HG02884 (cell line): ENCODE measurements around the gene SERPINA4.

Experiments
- ATAC-seq: cut with Tn5 transposase; IDR thresholded peaks from one replicate; pipeline ENCODE4 v1.9.1; 2021; ENCODE audit warnings: mild to moderate bottlenecking, moderate library complexity; ENCODE audit not compliant: unreplicated experiment

The SERPINA4 gene

DNA sequence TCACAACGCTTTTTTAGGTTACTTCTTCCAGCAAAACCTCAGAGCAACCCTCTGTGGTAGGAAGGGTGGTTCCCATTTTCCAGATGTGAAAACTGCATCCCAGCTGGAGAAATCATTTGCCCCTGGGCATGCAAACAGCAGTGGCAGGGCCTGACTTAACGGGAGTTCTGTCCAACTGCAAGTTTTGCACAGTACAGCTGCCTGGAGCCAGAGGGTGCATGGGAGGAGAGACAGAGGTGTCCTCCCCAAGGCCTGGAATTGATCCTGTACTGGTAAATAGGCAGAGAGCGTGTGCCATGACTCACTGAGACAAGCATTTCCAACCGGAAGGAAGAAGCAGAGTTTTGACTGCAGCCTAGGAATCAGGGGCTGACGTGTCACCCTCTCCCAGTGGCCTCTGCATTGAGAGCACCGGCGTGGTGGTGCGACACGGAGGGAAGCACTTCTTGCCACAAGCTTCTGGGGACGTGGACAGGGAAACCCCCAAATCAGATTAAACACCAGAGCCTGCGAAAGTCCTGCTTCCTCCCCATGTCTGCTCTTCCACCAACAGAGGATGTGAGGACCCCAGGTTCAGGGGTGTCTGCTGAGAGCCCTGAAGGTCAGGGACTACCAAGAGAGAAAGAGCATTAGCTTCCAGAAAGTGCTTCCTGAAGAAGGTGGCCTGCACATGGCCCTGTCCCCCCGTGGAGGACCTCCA is 19.0 kb upstream of the SERPINA4 start:
- no peak for ATAC-seq

DNA sequence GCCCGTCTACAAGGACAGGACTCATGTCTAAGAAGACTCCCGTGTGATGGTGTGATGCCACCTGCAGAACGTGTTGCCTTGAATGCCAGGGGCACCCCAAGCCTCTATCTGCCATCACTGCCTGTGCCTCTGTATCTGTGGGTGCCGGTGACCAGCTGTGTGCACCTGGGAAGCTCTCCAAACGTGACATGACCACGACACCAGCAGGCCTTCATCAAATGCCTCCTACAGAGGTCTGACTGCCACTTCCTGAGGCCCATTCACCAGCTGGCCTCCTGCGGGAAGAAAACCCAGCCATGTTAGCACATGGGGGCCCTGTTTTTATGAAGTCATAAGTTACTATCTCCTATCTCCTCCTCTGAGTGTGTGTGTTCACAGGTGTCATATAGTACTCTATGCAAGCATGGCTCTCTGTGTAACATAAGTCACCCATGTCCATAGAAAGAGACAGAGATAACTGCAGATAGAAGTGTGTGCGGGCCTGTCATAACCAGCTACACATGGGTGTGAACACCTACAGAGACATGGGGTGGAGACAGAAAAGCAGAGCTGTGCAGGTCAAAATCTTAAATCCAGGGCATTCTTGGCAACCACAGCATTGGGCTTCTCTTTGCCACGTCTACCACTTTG is 18.3 kb upstream of the SERPINA4 start:
- ATAC-seq = no peak

DNA sequence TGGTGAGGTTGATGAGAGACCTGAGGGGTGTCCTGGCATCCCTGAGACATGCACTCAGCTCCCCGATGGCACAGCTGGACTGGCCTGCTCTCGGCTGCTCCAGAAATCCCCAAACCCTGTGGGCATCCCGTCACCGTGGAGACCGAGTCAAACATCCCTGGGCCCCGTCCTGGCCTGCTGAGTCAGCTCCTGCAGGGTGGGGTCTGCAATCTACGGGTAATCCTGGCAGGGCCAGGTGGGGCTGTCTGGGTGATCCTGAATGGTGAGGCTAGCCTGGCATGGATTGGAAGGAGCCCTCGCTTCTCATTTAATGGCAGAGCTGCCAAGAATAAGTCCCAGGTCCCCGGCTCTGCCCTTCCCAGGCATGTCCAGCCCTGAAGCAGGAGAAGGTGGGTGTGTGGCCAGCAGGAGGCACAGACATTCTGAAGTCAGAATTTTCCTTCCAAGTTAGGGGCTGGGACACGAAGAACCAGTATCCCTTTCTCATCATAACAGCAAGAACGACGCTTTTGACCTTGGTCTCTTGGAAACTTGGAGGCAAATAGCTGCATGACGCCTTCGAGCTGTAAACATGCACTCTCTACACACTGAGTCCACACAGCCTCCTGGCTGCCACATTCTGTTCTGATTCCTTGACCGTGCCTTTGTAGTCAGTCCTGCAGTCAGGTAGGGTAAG is 17.7 kb upstream of the SERPINA4 start:
- no peak for ATAC-seq

DNA sequence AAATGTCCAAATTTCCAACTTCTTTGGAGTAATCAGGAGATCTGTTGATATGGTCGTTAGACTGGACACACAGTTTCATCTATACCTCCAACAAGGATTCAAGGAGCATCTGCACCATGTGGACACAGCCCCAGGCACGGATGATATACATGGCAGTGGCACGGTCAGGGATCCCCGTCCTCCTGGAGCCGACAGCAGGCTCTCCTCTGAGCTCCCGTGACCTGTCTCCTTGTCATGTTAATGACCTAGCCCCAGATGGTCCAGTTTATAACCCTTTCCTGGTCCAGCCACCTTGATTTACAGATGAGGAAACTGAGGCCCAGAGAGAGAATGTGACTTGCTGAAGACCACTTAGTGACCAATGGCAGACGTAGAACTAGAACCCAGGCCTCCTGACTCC is 16.5 kb upstream of the SERPINA4 start:
- ATAC-seq = no peak

DNA sequence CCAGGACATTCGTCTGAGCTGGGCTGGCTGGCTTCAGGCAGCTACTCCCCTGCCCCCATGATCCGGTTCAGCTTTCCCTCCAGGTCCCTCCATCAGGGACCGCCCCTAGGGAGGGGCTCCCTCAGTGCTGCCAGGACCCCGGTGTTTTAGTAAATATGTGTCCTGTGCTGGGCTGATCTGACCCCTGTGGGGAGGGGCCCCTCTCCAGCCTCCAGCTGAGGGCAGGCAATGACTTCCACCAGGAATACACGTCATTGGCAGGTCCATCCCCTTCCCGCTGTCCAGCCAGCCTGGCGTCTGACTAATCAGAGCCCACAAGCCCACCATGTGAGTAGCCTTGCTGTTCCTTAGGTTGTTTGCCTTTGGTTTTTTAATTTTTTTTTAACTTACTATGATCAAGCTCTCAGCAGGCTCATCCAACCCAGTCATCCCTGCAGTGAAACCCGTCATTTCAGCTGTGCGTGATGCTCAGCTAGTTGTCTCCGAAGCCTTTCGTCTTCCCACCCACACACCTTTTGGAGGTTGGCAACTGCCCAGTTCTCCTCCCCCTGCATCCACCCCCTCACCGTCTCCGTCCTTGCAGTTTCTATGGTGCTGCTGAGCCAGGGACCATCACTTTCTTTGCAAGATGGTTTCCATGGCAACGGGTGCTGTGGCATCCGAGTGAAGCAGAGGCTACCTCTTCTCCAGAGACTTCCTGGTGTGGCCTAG is 16.0 kb upstream of the SERPINA4 start:
- no peak for ATAC-seq

DNA sequence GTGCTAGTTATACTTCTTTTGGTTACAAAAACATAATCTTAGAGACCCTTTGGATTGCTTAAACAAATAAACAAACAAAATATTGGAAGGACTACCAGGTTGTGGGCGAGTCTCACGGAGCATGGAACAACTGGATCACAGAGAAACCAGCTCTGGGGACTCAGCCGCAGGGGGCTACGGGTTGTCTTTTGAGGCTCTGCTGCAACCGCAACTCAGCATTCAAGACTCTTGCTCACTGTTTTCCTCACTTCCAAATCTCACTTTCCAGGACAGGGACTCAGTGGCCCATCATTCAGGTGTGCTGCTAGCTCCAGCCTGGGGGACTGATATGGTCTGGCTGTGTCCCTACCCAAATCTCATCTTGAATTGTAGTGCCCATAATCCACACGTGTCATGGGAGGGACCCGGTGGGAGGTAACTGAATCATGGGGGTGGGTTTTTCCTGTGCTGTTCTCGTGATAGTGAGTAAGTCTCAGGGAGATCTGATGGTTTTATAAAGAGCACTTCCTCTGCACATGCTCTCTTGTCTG is 14.0 kb upstream of the SERPINA4 start:
- no peak for ATAC-seq

DNA sequence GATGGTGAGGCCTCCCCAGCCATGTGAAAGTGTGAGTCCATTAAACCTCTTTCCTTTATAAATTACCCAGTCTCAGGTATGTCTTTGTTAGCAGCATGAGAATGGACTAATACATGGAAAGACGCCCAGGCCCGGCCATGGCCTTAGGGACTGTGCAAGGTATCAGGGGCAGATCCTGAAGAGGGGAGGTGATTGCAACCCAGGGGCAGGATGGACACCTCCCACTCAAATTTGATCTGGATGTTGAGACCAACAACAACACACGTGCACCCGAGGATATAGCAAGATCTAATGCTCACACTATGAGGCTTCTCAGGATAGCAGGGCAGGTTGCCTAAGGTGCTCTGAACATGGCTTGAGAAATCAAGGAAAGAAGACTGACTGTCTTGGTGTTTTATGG is 13.5 kb upstream of the SERPINA4 start:
- no peak for ATAC-seq

DNA sequence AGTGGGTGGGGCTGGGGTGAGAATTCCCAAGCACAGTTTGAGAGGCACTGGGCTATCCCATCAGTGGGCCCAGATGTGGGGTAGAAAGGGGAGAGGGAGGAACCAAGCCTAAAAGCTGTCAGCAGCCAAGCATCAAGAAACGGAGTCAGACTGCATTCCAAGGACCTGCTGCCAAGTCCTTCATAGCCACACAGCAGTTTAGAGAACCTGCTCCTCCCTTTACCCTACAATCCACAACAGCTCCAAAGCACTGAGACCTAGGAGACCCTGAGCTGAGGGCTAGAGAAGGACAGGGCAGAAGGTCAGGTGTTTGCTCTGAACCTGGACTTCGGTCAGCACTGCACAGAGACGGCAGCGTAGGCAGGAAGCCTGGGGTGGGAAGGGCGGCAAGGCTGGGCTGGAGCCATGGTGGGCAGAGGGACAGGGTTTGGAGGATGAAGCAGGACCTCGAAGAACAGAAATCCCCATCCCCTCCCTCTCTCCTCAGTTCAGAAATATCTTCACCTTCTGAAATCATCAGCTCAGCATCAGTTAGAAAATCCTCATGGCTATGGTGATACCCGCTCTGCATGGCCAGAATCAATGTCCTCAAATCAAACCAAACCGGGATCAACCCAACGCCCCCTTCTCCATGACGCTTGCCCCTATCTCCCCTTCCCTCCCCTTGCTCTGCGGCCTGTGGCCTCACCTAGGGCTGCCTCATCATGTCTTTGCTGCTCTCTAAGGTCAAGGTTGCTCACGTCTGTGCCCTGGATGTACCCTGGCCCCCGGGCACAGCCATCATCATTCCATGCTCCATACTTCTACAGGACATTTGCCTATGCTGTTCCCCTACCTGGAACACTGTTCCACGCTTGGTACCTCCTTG is 12.9 kb upstream of the SERPINA4 start:
- ATAC-seq = no peak

DNA sequence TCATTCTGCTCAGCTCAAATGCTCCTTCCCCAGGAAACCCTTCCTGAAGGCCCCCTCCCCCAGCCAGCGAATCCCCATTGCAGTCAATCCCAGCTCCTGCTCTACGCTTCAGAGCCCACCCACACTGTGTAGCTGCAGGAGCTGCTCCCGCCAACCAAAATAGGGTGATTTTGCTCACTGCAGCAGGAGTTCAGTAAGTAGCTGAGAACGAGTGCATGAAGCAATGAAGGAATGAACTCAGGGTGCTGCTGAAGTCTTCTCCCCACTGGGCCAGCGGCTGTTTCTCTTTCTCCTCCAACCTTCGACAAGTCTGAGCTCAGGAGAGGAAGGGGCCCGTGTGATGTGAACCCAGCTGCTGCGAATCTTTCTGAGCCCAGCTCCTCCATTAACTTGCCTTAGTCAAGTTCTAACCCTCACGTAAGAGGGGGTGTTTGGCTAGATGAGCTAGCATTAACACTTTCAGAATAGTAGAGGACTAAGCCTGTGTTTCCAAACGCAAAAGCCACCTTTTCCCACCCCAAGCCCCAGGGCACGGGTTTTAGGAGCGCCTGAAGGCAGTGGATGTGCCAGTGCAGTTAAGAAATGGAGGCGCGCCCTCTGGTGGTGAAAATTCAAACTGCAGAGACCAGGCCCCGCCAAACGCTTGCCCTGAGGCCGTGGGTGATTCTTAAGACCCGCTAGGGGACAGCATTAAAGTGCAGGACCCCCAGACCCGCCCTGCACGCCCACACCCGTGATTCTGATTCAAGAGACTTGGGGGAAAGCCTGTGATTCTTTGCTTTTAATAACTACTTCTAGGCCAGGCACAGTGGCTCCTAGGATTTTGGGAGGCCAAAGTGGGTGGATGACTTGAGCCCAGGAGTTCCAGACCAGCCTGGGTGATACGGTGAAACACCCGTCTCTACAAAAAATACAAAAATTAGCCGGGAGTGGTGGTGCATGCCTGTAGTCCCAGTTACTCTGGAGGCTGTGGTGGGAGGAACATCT is 11.9 kb upstream of the SERPINA4 start:
- peak; percentile 60 for ATAC-seq

DNA sequence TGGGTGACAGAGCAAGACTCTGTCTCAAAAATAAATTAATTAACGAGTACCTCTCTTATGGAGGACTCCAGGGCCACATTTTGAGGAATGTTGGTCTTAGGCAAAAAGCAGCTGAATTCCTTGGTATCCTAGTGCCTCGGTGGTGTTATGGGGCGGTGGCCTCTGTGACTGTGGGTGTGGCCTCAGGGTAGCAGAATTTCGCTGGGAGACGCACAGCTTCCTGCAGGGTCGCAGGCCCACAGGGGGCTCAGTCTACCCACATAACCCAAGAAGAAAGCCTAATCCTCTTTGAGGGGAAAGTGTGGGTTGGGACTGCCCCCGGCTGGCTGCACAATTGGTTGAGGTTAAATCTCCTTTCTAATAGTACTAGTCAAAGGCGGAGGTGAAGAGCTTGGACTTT is 11.2 kb upstream of the SERPINA4 start:
- no peak for ATAC-seq

DNA sequence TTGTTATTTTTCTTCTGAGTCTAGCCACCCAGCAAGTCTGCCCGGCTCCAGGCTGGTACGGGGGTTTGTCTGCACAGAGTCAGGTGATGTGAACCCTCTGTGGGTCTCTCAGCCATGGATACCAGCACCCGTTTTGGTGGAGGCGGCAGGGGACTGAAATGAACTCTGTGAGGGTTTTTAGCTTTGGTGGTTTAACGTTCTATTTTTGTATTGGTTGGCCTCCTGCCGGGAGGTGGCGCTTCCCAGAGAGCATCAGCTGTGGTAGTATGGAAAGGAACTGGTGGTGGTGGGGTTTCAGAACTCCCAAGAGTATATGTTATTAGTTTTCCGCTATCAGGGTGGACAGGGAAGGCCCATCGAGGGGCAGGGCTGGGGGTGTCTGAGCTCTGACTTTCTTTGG is 5.3 kb upstream of the SERPINA4 start:
- ATAC-seq = no peak

DNA sequence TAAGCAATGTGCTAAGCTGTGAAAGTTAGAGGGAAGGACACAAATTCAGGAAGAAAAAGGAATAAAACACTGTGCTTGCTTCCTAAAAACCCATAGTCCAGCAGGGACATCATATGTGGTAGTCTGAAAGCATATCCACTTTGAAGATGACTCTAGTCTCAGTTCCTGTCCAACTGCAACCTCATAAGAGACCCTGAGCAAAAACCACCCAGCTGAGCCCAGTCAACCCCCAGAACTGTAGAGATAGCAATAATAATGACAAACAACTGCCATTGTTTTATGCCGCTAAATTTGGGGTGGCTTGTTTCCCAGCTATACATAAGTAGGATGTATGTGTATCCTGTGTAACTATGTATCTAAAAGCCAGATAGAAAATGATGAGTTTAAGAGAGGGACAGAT is 3.9 kb upstream of the SERPINA4 start:
- no peak for ATAC-seq

DNA sequence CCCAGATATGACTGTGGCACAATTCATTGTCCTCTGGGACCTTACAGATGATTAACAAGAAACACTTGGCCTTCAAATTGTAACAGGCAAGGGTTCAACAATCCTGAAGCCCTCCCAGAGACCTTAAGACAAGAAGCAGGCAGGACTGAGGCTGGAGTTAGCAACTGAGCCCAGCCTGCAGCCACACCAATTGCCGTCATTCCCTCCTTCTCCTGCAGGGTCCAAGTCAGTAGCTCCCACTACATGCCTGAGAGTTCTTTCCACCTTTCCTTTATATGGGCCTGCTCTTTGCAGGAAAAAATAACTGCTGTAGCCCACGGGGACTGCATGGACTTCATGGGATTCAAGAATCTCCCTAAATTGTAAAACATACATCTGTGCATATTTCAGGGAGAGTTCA is 2.4 kb upstream of the SERPINA4 start:
- ATAC-seq = no peak

DNA sequence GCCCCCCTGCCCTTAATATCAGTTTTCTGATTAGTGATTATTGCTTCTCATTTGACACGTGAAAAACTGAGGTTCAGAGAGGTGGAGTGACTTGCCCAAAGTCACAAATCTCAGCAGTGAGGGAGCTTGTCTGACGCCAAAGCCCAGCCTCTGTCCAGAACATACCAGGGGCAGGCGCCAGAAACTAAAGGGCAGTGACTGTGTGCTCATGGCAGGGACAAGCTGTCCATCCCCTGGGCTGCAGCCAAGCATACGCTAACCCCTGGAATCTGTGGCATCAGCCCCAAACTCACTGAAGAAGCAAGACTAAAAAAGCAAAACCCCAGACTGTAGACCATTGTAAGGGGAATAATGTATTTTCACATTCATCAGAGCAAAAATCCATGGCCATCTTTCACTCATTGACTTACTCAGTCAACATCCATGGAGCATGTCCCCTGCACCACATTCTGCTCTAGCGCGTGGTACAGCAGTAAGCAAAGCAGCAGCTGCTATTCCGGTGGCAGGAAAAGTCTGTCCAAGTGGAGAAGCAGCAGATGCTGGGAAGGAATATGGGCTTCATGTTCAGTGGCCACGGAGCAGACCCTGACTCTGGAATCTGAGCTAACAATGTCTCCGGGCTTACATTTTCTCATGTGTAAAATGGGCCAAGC is 1.5 kb upstream of the SERPINA4 start:
- no peak for ATAC-seq

DNA sequence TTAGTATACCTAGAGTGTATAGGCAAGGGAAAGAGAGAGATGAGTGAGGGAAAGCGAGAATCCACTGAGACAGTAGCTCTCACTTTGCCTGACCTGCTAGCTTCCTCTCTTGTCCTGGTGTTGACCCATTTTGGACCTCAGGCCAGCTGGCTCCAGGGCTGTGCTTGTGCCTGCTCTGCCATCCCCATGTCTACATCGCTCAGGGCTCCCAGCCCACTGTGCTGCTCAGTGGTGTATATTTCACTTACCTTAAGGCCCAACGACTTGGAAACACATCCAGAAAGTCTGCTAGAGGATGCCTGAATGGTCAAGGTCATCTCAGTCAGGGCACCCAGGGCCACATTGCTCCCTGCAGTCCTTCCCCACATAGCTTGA is 964 bp upstream of the SERPINA4 start:
- ATAC-seq = no peak

DNA sequence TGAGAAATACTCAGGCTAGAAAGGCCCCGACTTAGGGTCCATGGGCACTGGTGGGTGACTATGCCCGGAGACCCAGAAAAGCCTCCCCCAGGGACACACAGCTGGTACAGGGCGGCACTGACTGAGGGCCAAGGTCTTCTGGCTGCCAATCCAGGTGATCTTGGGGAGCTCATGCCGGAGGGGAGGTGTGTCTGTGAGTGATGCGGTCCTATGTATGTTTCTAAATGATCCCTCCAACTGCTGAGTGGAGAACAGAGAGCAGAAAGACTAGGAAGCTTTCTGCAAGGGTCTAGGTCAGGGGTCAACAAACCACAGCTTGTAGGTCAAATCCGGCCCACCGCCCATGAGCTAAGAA is 391 bp downstream of the SERPINA4 start:
- ATAC-seq = no peak

DNA sequence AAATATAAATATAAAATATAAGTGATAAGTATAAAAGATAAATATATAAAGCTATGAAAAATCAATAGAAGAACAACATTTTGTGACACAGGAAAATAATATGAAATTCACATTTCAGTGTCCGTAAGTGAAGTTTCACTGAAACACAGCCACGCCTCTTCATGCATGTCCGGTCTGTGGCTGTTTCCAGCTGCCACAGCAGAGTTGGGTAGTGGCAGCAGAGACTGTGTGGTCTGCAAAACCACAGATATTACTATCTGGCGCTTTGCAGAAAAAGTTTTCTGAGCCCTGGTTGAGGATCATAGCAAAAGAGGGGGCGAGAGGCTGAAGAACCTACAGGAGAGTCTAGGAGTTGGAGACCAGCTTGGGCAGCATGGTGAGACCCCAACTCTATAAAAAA is 780 bp downstream of the SERPINA4 start:
- no peak for ATAC-seq

DNA sequence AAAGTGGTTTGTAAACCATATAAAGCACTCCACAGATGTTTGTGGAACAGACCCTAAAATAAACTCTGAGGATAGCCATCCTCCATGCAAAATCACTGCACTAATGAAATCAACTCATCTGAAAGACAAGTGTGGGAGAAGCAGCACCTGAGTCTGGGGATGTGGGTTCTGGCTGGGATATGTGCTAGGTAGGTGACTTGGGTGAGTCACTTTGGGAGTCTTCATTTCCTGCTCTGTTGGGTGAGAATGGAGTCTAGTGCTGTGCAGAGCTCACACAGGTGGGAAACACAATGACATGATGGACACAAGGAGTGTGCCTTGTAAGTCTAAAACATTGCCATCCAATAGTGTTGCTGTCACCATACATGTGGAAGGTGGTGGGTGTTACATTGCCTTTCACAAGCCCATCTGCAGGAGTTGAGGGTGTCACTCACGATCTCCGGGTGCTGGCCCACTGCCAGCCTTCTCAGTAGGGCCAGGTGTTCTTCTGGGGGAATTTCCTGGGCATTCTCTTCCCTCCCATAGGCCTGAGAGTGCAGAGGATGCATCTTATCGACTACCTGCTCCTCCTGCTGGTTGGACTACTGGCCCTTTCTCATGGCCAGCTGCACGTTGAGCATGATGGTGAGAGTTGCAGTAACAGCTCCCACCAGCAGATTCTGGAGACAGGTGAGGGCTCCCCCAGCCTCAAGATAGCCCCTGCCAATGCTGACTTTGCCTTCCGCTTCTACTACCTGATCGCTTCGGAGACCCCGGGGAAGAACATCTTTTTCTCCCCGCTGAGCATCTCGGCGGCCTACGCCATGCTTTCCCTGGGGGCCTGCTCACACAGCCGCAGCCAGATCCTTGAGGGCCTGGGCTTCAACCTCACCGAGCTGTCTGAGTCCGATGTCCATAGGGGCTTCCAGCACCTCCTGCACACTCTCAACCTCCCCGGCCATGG is 2.0 kb downstream of the SERPINA4 start:
- ATAC-seq = no peak
